ENCODE data around the gene CYSTM1. TPM values are rescaled to one million over a fixed set of nuclear protein-coding genes. Genes with fewer than 3 reads are reported as not detected.

The CYSTM1 gene
- total RNA-seq, 2 experiments from 2014 or later: 8.6 to 10.3 TPM

GRCh38 chr5:140261403-140262171, 86.6 kb downstream of the CYSTM1 start:
- peaks cover 60% of the 10 kb centered on the region for H3K36me3 Mint-ChIP-seq (ENCODE audit: low read depth)
- no peaks in the 10 kb centered on the region for H3K27me3 Mint-ChIP-seq

GRCh38 chr5:140262221-140262620, 87.2 kb downstream of the CYSTM1 start:
- no peak for DNase-seq
- H3K4me1 Mint-ChIP-seq: peaks cover 85% of the 10 kb centered on the region
- peaks cover 10% of the 10 kb centered on the region for H3K9me3 Mint-ChIP-seq
- no peak overlapping the region for H3K4me3 Mint-ChIP-seq
- ChIA-PET CTCF (interaction anchor here (0.9 to 2.9 kb wide), 5 partner anchors 9 to 84 kb away, joined by 3 to 15 read pairs (median 6); partner anchors contain the start of gene HBEGF), POLR2A (no interaction called here)
- H3K27ac Mint-ChIP-seq: no peak overlapping the region
- no peaks in the 10 kb centered on the region for H3K27me3 Mint-ChIP-seq
- H3K36me3 Mint-ChIP-seq (ENCODE audit: low read depth): peaks cover 58% of the 10 kb centered on the region

More at GRCh38 chr5:140261403-140262171, 86.6 kb downstream of the CYSTM1 start:
- peak overlapping the region; percentile 78 for H3K27ac Mint-ChIP-seq
- H3K4me1 Mint-ChIP-seq: peaks cover 81% of the 10 kb centered on the region
- peaks cover 10% of the 10 kb centered on the region for H3K9me3 Mint-ChIP-seq
- ChIA-PET CTCF (interaction anchor here (0.9 to 2.9 kb wide), 5 partner anchors 10 to 84 kb away, joined by 3 to 15 read pairs (median 6); partner anchors contain the start of gene HBEGF), POLR2A (no interaction called here)
- no peak overlapping the region for H3K4me3 Mint-ChIP-seq
- DNase-seq: peak; percentile 33

- H3K27me3 Mint-ChIP-seq: no peaks in the 10 kb centered on the region
- peaks cover 10% of the 10 kb centered on the region for H3K9me3 Mint-ChIP-seq
- POLR2A ChIA-PET: no interaction called here
- no peak overlapping the region for H3K4me3 Mint-ChIP-seq
- no peak for DNase-seq
- CTCF ChIA-PET: interaction anchor here (1.9 to 2.9 kb wide), 2 partner anchors 9 to 19 kb away, joined by 10 to 15 read pairs; no protein-coding TSS in a partner anchor
- H3K36me3 Mint-ChIP-seq (ENCODE audit: low read depth): peaks cover 52% of the 10 kb centered on the region
- peaks cover 85% of the 10 kb centered on the region for H3K4me1 Mint-ChIP-seq
- peak overlapping the region; percentile 4 for H3K27ac Mint-ChIP-seq
Observed at GRCh38 chr5:140262839-140263238, 87.9 kb downstream of the CYSTM1 start.

GRCh38 chr5:140265845-140266244, 90.9 kb downstream of the CYSTM1 start:
- Mint-ChIP-seq H3K4me1 (peaks cover 59% of the 10 kb centered on the region), H3K27me3 (no peaks in the 10 kb centered on the region), H3K27ac (peak overlapping the region; percentile 73), H3K4me3 (no peak overlapping the region), H3K36me3 (ENCODE audit: low read depth) (peaks cover 27% of the 10 kb centered on the region), H3K9me3 (no peaks in the 10 kb centered on the region)
- ChIA-PET POLR2A (no interaction called here), CTCF (interaction anchor here (1.7 to 1.8 kb wide), 2 partner anchors 10 to 15 kb away, joined by 3 to 6 read pairs; no protein-coding TSS in a partner anchor)
- no peak for DNase-seq

- Mint-ChIP-seq H3K4me1 (peaks cover 52% of the 10 kb centered on the region), H3K9me3 (no peaks in the 10 kb centered on the region), H3K27ac (peak overlapping the region; percentile 85), H3K36me3 (ENCODE audit: low read depth) (peaks cover 24% of the 10 kb centered on the region), H3K27me3 (no peaks in the 10 kb centered on the region), H3K4me3 (peak overlapping the region; percentile 22)
- CTCF ChIA-PET: interaction anchor here (1.7 to 1.8 kb wide), 2 partner anchors 11 to 14 kb away, joined by 3 to 6 read pairs; no protein-coding TSS in a partner anchor
- peak; percentile 51 for DNase-seq
- POLR2A ChIA-PET: no interaction called here
Observed at GRCh38 chr5:140266471-140267200, 91.6 kb downstream of the CYSTM1 start.

- Mint-ChIP-seq H3K36me3 (ENCODE audit: low read depth) (peaks cover 22% of the 10 kb centered on the region), H3K4me1 (peaks cover 48% of the 10 kb centered on the region), H3K9me3 (no peaks in the 10 kb centered on the region), H3K27ac (peak overlapping the region; percentile 85), H3K4me3 (peak overlapping the region; percentile 22), H3K27me3 (no peaks in the 10 kb centered on the region)
- peak; percentile 25 for DNase-seq
- ChIA-PET POLR2A (no interaction called here), CTCF (interaction anchor here (1.8 kb wide), 1 partner anchor 11 kb away, joined by 6 read pairs; no protein-coding TSS in a partner anchor)
Observed at GRCh38 chr5:140267201-140267540, 92.2 kb downstream of the CYSTM1 start.

- ChIA-PET POLR2A (no interaction called here), CTCF (interaction anchor here (1.8 kb wide), 1 partner anchor 12 kb away, joined by 6 read pairs; no protein-coding TSS in a partner anchor)
- DNase-seq: no peak
- no peaks in the 10 kb centered on the region for H3K9me3 Mint-ChIP-seq
- H3K4me1 Mint-ChIP-seq: peaks cover 45% of the 10 kb centered on the region
- peak overlapping the region; percentile 85 for H3K27ac Mint-ChIP-seq
- peaks cover 20% of the 10 kb centered on the region for H3K36me3 Mint-ChIP-seq (ENCODE audit: low read depth)
- H3K27me3 Mint-ChIP-seq: no peaks in the 10 kb centered on the region
- peak overlapping the region; percentile 22 for H3K4me3 Mint-ChIP-seq
Observed at GRCh38 chr5:140267559-140268018, 92.6 kb downstream of the CYSTM1 start.

GRCh38 chr5:140270008-140270407, 95.0 kb downstream of the CYSTM1 start:
- Mint-ChIP-seq H3K4me1 (peaks cover 38% of the 10 kb centered on the region), H3K36me3 (ENCODE audit: low read depth) (peaks cover 21% of the 10 kb centered on the region), H3K4me3 (no peak overlapping the region), H3K27ac (no peak overlapping the region), H3K9me3 (no peaks in the 10 kb centered on the region), H3K27me3 (no peaks in the 10 kb centered on the region)
- ChIA-PET CTCF (interaction anchor here (2.6 kb wide), 1 partner anchor 8 kb away, joined by 10 read pairs; no protein-coding TSS in a partner anchor), POLR2A (no interaction called here)
- no peak for DNase-seq

GRCh38 chr5:140273401-140273877, 98.5 kb downstream of the CYSTM1 start:
- ChIA-PET CTCF (interaction anchor here (0.6 to 0.8 kb wide), 3 partner anchors 29 to 242 kb away, joined by 3 to 4 read pairs (median 3); no protein-coding TSS in a partner anchor), POLR2A (no interaction called here)
- no peak for DNase-seq
- Mint-ChIP-seq H3K4me3 (no peak overlapping the region), H3K27me3 (no peaks in the 10 kb centered on the region), H3K36me3 (ENCODE audit: low read depth) (peaks cover 37% of the 10 kb centered on the region), H3K9me3 (no peaks in the 10 kb centered on the region), H3K27ac (peak overlapping the region; percentile 5), H3K4me1 (peaks cover 16% of the 10 kb centered on the region)

- peaks cover 18% of the 10 kb centered on the region for H3K4me1 Mint-ChIP-seq
- DNase-seq: no peak
- no peak overlapping the region for H3K4me3 Mint-ChIP-seq
- CTCF ChIA-PET: interaction anchor here (1.3 kb wide), 1 partner anchor 31 kb away, joined by 3 read pairs; no protein-coding TSS in a partner anchor
- H3K36me3 Mint-ChIP-seq (ENCODE audit: low read depth): peaks cover 44% of the 10 kb centered on the region
- H3K9me3 Mint-ChIP-seq: no peaks in the 10 kb centered on the region
- H3K27ac Mint-ChIP-seq: no peak overlapping the region
- POLR2A ChIA-PET: no interaction called here
- no peaks in the 10 kb centered on the region for H3K27me3 Mint-ChIP-seq
Observed at GRCh38 chr5:140275837-140276236, 100.8 kb downstream of the CYSTM1 start.

GRCh38 chr5:140282266-140282665, 107.3 kb downstream of the CYSTM1 start:
- Mint-ChIP-seq H3K27me3 (no peaks in the 10 kb centered on the region), H3K4me1 (peaks cover 23% of the 10 kb centered on the region), H3K27ac (no peak overlapping the region), H3K36me3 (ENCODE audit: low read depth) (peaks cover 19% of the 10 kb centered on the region), H3K4me3 (no peak overlapping the region), H3K9me3 (no peaks in the 10 kb centered on the region)
- ChIA-PET POLR2A (no interaction called here), CTCF (interaction anchor here (1.1 kb wide), 1 partner anchor 19 kb away, joined by 3 read pairs; no protein-coding TSS in a partner anchor)
- DNase-seq: no peak

- H3K27me3 Mint-ChIP-seq: no peaks in the 10 kb centered on the region
- ChIA-PET CTCF (interaction anchor here (0.6 to 1.2 kb wide), 2 partner anchors 9 to 19 kb away, joined by 4 read pairs; no protein-coding TSS in a partner anchor), POLR2A (no interaction called here)
- peaks cover 24% of the 10 kb centered on the region for H3K4me1 Mint-ChIP-seq
- no peak for DNase-seq
- H3K4me3 Mint-ChIP-seq: no peak overlapping the region
- H3K9me3 Mint-ChIP-seq: no peaks in the 10 kb centered on the region
- peaks cover 11% of the 10 kb centered on the region for H3K36me3 Mint-ChIP-seq (ENCODE audit: low read depth)
- no peak overlapping the region for H3K27ac Mint-ChIP-seq
Observed at GRCh38 chr5:140284013-140284412, 109.0 kb downstream of the CYSTM1 start.
